HG03378 (cell line): ENCODE measurements around the gene DPF3.

ENCODE experiments used
- ATAC-seq: cut with Tn5 transposase; IDR thresholded peaks from one replicate; pipeline ENCODE4 v1.9.1; 2021; ENCODE audit warnings: mild to moderate bottlenecking, moderate library complexity; ENCODE audit not compliant: unreplicated experiment

Gene DPF3

DNA sequence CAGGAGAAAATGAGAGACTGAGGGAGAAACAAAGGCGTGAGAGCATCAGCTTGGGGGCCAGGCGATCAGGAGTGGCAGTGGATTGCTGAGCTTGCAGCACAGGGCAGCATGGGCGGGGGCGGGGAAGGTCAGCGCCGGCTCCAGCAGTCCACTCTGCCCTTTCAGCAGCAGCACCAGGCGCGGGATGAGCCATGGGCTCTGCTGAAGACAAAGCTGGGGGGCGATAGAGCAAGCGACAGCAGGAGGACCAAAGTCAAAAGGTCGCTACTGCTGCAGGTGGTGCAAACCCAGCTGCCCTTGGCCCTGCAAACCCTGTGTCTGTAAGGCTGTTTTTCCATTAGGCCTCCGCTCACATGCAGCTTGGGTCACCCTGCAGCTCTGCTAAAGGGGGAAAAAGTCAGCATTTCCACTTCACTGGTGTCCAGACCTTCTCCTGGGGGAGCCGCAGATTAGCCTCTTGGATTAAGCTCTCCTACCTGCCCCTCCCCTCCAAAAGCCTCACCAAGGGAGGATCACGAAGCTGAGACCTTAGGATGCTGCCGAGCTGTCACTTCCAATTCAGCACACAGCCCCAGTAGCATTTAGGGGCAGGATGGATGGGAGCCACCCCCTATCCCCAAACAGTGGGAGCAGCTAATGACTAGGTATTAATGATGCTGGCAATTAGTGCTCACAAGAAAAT is 204.8 kb downstream of the DPF3 start:
- ATAC-seq, result no peak

DNA sequence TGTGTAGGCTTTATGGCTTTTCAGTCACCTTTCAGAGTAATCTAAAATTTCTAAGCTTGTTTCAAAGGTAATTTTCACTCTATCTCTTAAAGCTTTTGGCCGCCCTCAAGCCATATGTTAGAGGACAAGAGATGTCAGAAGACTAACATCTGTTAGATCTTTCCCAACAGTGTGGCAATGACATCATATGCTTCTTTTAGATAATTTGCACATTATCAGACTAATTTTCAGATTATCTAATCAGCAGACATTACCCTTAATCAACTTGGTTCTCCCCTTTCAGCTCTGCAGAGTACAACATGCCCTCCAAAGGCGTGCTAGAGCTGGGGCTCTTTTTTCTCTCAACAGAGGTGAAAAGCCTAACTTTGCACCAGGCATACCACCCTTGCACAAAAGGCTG is 207.1 kb downstream of the DPF3 start:
- ATAC-seq, result no peak

DNA sequence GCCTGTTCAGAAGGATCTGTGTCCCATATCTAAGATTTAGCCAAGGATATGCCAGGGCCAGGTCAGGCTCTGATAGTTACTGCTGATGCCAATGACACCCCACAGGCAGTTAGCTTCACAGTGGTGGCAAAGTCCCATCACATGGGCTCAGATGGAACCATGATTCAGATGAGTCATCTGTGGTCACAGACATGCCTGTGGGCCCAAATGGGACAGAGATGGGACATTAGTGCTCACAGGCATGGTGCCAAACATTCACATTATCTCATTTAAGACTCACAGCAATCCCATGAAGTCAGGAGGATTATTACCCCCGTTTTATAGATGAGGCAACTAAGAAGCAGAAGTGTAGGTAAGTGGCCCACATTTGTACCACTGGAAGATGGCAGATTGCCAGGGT is 207.8 kb downstream of the DPF3 start:
- no peak for ATAC-seq

DNA sequence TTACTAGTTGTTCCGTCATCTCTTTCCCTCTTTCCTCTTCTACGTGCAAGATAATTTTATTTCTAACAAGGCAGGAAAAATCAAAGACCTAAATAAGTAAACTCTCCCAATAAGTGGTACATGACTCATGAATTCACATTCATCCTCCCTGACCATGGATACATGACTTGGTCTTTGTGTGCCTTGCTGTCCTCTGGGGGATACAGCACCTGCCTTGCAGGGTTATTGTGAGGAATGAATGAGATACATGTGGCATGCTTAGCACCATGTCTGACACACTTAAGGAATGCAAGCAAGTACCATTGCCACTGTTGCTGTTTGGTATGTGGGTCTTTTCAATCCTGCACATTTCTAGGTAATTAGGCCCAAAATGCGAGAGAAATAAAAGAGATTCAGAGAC is 208.4 kb downstream of the DPF3 start:
- ATAC-seq, result no peak

DNA sequence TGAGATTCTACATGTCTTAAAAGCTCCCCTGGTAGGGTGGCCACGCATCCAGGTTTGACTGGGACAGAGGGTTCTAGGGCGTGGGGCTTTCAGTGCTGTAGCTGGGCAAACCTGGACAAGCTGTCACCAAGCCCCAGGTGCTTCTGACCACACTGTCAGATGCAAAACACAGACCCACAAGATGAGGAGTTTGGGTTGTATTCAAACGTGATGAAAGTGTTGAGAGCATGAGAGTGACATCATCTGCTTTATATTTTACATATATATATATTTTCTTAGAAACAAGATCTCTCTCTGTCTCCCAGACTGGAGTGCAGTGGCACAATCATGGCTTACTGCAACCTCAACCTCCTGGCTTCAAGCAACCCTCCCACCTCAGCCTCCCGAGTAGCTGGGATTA is 210.1 kb downstream of the DPF3 start:
- no peak for ATAC-seq

DNA sequence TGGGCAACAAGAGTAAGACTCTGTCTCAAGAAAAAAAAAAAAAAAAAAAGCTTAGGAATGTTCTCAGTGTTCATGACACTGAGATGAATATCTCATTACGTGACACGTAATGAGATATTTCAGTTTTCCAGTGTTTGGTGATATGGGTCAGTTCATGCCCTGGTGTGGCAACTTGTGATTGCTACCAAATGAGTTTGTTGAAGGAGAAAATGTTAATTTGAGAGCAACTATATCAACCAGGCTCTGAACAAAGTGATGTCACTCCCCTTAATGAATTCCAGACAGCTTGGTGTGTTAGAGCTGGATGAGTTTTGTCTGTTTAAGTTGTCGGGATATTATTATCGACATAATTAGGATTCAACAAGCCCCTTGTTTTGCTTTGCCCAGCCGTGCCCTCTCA is 211.7 kb downstream of the DPF3 start:
- ATAC-seq, result no peak

DNA sequence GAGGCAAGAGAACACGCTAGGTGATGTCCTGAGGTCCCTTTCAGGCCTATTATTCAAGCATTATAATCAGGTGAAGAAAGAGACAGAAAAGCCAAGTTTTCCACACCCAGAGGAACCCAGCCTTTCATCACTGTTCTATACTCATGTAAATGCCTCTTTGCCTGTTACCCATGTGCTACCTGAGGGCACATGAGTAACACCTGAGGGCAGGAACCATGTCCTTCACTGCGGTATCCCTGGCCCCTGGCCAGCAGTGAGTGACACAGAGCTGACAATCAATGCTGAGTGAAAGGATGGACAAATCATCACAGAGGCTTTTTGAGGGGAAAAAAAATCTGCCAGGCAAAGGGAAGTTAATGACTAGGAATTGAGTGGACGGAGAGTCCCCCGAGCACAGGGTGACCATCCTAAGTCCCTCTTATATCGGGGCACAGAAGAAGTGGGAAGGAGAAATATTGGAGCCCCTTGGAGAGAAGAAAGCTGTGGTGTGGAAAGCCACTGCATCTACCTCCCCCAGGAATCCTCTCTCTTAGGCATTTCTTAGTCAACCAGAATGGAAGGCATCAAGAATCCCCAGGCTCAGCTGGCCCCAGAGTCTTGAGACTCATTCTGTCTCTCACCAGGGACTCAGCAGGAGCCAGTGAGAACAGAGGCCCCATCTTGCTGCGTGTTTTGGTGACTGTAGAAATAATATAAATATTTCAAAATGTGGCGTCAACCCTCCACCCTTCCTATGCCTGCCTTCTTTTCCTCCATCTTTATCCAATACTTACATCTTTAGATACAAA is 212.9 kb downstream of the DPF3 start:
- ATAC-seq, result no peak

DNA sequence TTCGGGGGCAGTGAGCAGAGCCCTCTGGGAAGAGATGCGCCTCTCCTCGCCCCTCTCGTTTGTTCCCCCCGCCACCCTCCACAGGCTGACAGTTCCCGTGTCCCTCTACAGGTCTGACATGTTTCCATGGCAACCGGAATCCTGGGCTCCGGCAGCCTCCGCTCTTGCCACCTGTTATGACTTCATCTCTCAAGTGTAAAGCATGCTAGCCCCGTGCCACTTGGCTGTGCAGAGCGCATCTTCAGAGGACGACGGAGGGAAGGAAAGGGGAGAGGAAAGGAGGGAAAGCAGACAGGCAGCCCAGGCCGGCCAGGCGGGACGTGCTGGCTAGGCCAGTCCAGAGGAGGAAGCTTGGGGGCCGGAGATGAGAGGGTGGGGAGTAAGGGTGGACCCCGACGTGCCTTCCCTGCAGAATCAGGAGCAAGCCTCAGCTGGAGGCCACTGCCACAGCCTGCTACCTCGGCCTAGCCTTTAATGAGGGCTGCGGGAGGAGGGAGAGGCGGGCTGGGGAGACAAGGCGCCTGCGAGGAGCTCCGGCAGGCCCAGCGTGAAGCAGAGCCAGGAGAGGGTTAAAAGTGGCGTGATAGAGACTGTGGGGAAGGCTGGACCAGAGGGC is 214.3 kb downstream of the DPF3 start:
- no peak for ATAC-seq

DNA sequence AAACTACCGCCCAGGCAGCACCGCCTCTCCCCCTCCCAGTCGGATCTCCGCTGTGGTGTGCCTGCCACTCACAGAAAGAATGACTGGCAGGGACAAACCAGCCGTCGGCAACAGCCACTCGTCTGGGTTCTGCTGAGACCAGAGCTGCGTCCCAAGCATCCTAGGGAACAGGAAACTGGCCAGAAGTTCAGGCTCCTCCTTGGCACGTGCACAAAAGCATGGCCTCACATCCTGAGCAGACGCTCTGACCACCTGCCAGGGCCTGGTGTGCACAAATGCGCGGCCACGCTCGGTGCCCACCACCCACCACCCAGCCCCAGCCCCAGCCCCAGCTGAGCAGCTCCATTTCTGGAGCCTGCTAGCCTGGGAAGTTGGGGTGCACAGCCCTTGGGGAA is 214.8 kb downstream of the DPF3 start:
- ATAC-seq, result no peak

DNA sequence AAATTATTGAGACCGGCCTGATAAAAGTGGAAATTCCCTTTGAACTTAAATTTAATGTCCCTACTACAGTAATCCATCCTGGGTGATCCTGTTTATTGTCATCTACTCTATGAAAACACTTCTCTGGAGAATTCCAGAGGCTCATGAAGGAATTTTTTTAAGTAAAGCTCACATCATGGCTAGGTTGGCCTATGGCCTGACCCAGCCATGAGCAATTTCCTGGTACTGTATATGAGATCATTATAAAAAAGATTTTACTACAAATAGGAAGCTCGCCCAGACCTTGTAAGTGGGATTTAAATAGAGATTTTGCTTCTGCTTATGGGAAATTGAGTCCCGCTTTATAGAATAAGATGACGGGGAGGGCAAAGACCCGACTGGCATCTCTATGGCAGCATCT is 215.5 kb downstream of the DPF3 start:
- ATAC-seq, result no peak

DNA sequence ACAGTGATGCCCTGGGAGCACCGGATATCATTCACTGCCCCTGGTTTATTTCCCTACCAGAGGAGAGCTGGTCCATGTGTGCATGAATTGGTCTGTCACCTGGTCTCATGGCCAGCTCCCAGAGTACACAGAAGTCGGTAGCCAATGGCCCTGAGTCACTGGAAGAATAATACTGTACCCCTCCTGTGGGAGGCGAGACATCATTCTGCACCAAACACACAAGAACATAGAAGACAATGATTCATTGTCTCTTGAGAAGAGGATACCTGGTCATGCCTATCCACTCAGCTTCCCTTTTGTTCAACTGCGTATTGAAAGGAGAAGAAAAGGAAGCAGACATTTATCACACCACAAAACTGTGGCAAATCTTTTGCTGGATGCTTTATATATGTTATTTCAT is 216.2 kb downstream of the DPF3 start:
- ATAC-seq, result no peak

DNA sequence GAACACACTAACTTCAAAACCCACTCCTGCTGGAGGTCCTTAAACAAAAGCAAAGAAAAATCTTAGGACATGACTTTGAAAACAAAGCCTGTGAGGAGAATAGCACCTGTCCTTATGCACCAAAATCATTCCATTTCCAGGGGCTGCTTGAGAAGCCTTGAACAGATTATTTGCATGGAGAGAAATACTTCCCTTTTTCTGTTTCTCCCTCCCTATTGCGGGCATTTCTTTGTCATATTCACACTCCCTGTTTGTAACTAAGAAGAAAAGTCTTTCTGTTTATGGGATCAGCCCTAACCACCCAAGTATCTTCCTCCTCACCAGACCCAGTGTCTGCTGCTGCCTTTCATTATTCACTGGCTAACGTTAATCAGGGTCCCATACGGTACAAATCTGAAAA is 218.8 kb downstream of the DPF3 start:
- ATAC-seq, result no peak

DNA sequence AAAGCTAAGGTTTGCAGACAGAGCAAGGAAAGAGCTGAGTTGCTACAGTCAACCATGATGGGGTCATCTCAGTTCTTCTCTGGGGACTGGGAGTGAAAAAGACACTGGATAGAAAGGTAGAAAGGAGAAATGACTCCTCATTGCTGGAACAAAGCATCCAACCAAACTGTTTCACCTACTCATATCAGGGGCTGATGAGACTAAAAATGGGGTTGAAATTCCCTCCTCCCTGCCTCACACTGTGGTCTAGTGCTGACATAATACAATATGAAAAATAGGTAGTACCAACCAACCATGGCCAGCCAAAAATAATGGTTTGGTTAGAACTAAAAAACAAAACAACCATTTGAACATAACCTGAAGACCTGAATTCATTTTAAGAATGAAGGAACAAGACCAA is 220.7 kb downstream of the DPF3 start:
- ATAC-seq, result no peak

DNA sequence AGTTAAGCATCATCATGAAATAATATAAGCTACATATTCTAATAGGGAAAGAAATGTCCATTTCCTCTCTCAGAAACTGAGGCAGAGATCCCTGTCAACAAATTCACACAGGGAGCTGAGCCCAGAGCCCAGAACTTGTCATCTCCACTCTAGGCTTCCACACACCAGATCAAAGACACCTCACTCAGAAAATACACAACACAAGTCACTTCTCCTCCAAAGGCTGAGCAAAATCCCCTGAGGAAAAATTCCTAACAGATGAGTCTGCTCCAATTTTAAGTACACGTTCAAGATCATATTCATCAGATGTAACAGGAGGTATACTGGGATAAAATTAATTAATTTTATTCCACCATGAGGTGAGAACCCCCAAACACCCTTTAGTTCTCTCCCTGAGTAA is 227.3 kb downstream of the DPF3 start:
- ATAC-seq, result no peak

DNA sequence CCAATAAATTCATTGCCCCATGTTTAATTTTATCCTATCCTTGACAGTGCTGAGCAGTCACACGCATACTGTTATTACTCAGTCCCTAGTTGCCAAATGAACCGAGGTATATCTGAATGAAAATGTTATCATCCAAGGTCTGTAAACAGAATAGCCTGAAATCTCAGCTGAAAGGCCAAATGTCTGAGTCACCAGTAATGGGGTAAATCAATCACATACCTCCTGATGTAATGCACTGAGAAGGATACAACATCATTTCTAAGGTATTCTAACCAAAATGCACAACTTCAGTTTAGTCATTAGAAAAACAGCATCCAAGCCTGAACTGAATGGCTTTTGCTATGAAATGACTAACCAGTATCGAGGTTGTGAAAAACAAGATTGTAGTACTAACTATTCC is 228.6 kb downstream of the DPF3 start:
- ATAC-seq, result no peak

DNA sequence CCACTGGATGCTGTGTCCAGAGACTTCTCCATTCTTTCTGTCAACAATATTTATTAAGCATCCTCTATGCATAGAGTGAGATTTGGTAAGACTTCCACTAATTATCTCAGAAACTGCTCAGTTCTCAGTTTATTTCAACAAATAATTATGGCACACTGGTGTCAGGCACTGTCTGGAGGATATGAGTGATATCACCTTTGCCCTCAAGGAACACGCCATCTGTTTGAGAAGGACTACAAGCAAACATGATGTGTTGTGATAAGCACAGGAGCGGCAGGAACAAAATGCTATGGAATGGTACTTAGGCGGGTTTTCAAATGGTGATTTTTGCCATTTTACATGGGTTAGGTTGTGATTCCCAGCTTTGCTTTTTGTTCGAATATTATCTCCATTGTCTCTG is 229.2 kb downstream of the DPF3 start:
- no peak for ATAC-seq

DNA sequence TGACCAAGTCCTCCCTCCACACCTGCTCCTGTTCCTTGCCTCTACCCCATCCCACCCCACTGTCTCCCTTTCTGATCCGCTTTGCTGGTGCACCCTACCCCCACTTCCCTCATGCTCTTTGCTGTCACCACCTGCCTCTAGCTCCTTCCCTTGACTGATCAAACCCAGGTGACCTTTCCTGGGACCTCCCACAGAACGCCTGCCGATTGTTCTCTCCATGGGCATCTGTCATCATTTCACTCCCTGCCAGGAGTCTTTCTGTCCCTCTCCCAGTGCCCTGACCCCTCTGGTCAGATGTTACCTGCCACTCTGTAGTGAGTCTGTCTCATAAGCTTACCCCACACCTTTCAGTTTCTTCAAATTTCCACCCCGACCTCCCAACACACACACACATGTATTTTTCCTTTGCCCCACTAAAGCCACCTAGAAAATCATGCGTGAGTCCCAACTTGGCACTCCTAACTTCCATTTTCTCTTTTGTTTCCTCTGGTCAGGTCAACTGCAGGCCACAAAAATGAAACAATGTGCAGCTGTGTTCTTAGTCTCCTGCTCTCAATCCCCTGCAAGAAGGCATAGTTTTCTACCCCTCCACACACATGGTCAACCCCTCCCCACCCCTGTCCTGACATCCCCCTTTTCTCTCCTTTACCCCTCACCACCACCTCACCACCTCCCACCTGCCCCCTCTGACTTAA is 229.8 kb downstream of the DPF3 start:
- ATAC-seq, result no peak

DNA sequence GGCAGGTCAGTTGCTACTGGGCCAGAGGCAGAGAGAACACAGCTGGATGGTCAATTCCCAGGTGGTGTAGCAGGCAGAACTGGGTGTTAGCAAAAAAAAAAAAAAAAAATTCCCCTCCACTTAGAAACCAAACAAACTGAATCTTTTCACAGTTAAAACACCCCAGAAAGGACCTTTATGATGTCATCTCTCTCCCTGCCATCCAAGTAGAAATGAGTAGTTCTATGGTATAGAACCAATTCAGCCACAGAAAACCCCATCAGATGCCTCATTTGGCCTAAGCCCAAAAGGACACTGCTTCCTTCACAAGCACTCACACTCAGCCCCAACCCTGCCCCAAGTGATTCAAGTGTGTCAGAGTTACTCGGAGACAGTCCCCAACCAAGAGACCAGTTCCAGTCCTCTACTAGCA is 230.8 kb downstream of the DPF3 start:
- ATAC-seq, result no peak

DNA sequence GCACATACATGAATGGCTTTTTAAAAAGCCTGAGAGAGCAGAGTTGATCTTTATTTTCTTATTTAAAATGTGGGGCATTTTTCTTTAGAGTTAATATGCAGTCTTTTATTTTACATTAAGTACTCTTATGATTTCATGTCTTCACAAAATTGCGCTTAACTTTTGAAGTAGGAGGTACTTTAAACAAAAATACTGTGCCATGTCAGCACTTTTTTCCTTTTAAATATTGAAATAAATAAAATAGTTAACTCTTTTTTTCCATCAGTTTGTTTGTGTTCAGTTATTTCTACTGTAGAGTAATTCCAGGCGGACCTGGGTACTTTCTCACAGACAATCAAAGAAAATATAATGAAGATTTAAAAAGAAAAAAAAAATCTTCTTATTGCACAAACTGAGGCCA is 231.7 kb downstream of the DPF3 start:
- no peak for ATAC-seq

DNA sequence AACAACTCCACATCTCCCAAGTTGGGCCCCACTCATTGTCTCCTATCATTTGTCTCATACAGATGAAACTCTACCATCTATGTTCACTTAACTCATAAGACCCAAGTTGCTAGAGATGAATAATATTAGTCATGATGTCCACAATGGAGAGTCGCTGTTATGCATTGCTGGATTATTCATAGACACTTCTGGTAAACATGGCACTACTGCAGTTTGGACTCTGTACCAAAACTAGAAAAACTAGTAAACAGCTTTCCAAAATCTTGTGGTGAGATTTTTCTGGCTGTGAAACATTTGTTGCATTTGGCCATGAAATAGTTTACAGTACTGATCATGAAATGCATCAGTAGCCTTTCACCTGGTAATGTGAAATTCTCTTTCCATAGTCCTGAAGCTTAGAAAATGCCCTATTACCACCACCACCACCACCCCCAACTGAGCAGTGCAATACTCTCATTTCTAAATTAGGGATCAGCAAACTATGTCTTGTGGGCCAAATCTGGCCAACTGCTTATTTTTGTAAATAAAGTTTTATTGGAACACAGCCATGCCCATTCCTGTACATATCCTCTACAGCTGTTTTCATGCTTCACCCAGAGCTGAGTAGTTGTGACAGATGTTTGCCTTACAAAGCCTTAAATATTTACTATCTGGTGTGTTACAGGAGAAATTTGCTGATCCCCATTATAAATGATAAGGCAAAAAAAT is 236.5 kb downstream of the DPF3 start:
- no peak for ATAC-seq

DNA sequence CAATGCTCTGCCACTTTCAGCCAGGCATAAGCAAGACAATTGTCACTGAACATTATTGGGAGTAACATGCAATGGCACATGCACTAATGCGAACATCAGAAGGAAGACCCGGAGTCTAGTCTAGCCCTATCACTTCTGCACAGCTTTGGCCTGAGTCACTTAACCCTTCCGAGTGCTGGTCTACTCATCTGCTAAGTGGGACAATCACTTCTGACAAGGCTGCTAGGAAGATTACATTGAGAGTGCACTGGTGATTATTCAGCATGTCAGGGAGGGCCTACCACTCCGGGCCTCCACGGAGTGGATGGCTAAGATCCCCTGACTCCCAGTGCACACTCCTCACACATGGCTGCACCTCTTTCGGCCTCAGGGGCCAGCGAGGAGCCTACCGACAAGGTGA is 240.9 kb downstream of the DPF3 start:
- no peak for ATAC-seq
